Right hindlimb (tissue), 1 donor: Measurements from ENCODE around the gene PDE4B.

Experiments used
- DNase-seq: peaks from one replicate; pipeline ENCODE4 v3.0.0-alpha.2; 2018

Gene PDE4B

DNA sequence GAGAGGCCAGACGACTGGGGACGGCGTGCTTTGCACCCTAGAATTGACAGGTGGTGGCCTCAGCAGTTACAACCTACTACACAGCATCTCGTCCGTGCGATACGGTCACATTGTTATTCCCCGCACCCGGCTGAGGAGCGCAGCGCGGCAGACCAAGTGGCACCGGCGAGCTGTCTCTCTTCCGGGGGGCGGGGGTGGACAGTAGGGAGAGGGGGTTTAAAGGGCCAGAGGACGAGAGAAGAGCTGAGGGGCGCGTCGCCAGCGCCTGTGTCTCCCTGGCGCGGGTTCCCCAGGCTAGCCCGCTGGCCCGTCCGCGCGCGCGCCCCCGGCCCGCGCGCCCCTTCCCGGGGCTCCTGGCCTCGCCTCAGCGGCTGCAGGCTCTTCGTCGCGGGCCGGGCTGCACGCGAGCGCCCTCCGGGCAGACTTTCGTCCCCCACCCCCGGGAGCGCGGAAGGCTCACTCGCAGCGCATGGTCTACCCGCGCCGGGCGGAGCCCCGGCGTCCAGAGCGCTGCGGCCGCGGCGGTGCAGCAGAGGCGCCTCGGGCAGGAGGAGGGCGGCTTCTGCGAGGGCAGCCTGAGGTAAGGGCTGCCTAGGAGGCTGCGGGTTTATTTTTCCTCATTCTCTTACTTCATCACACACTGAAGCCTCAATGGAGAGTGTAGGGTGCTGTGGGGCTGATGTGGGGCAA is at the start of gene PDE4B:
Gene PDE4B (plus strand): TSS at position 227 of the 690 bp plus-strand sequence.
- DNase-seq, result no peak

DNA sequence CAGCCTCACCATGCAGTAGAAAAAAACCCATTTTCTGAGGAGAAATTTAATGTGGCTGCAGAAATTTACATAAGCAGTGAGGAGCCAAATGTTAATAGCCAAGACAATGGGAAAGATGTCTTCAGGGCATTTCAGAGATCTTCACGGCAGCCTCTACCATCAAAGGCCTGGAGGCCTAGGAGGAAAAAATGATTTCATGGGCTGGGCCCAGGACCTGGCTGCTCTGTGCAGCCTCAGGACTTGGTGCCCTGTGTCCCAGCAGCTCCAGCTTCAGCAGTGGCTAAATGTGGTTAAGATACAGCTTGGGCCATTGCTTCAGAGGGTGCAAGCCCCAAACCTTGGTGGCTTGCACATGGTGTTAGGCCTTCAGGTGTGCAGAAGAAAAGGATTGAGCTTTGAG is 48.0 kb upstream of the PDE4B start:
- DNase-seq, result no peak

DNA sequence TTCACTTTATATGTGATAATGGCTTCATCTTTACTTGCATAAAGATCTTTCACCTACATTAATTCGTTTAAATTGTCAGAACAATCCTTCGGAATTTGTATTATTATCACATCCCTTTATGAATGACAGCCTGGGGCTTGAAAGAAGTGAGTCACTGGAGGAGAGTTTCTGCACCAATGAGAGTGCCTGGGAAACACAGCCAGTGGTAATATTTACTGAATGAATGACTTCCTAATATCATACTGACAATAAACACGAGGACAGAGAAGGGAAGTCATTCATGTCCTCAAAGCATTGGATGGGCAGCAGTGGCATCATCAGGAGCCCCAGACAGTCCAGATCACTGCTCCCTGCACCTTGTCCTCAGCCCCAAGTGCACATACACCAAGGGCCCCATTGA is 40.7 kb upstream of the PDE4B start:
- no peak for DNase-seq

DNA sequence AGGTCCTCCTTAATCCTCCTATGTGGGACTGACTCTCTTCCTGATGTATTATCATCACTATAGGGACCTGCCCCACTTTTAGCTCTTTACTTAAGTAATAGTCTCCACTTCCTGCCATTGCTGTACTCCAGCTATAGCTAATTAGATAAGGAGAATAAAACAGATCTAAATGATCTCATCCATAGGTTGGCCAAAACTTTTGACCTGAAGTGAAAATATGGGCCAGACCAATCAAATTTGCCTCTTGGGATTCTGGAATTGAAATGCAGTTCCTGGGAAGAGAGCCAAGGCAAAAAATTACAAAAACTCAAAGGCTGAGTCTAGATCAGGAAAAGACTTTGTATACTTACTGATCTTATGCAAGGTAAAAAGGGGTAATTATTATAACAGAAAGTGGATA is 36.1 kb upstream of the PDE4B start:
- DNase-seq, result no peak

DNA sequence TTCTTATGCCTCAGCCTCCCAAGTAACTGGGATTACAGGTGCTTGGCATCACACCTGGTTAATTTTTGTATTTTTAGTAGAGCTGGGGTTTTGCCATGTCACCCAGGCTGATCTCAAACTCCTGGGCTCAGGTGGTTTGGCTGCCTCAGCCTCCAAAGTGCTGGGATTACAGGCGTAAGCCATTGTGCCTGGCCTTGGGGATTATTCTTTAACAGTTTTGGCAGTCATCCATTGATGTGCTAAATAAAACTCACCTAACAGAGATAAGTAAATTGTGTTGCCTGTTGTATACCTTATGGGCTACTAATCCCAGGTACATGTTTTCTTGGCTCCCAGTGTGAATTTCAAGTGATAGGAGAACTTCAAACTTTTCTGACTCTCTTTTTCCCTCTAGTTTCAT is 35.2 kb upstream of the PDE4B start:
- no peak for DNase-seq

GRCh38 chr1:65758128-65758527 is 34.6 kb upstream of the PDE4B start:
- no peak for DNase-seq

- no peak for DNase-seq
Measured at GRCh38 chr1:65759516-65759915, 33.2 kb upstream of the PDE4B start.

DNA sequence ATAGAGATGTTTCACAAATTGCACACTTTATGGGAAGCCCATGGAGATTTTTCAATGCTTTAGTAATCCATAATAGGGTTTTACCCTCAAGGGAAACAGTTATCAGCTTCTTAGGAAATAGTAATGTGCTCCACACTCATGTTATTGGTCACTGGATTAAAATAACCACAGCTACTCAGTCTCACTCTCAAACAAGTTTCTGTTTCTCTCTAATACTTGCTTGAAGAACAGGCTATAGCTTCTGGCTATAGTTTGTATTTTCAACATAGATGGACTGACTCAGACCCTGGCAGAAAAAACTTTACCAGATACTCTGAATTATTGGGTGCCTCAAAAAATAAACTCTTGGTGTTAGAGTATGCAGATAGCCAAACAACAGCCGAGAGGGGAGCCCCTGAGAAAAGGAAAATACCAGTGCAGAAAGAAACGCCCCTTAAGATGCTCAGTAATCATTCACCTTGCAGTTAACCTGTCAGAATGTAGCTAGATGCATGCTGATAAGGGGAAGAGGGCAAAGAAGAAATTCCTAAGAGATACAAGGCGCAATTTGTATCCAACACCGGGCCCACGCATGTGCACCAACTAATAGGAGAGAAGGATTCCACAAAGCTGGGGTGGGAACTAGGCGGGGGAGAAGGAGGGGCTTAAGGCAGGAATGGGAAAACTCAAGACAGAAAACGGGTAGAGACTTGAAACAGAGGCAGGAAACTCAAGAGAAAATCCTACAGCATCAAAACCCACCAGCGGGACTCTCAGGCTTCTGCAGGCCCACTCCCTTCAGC is 30.4 kb upstream of the PDE4B start:
- DNase-seq, result no peak

DNA sequence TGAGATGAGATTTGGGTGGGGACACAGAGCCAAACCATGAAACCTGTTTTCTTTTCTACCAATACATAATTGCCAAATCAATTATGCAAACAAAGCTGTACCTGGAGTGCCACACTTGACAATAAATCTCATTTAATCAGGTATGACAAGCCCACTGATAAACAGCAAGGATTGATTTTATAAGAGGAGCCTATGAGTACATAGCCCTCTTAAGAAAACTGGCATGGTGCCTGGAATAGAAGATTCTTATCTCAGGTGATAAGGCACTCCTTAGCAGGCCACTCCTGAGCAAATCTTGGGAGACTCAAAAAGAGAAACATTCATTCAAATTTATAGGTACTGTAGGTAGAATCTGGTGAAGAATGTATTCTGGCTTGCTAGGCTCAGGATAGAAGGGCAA is 28.6 kb upstream of the PDE4B start:
- no peak for DNase-seq

DNA sequence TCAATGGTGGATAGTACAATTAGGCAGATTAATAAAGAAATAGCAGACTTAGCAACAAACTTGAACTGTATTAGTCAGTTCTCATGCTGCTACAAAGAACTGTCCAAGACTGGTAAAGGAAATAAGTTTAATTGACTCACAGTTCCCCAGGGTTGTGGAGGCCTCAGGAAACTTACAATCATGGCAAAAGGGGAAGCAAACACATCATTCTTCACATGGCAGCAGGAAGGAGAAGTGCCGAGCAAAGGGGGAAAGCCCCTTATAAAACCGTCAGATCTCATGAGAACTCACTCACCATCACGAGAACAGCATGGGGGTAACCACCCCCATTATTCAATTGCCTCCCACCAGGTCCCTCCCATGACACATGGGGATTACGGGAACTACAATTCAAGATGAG is 27.1 kb upstream of the PDE4B start:
- no peak for DNase-seq

GRCh38 chr1:65769636-65770035 is 23.1 kb upstream of the PDE4B start:
- DNase-seq, result no peak

- DNase-seq, result no peak
Measured at GRCh38 chr1:65772607-65773006, 20.1 kb upstream of the PDE4B start.

- no peak for DNase-seq
Measured at GRCh38 chr1:65773391-65774123, 19.1 kb upstream of the PDE4B start.

GRCh38 chr1:65788762-65789161 is 3.9 kb upstream of the PDE4B start:
- DNase-seq, result no peak

GRCh38 chr1:65791396-65791795 is 1.3 kb upstream of the PDE4B start:
- DNase-seq, result no peak

- DNase-seq, result no peak
Measured at GRCh38 chr1:65791801-65792668, 660 bp upstream of the PDE4B start.

DNA sequence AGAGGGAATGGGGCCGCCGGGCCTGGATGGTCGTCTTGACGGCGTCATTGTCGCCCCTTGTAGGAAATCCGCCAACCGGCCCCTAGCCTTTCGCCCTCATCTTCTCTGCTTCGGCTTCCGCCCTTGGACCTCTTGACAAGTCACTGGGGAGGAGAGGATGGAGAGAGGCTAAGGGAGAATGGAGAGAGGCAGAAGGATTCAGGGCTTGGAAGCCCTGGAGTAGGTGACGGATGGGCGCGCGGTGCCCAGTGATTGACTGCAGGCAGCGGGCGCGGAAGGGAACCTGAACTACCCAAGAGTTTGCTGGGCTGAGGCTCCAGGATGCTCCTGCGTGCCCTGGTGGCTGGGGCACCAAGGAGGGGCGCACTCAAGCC is 651 bp downstream of the PDE4B start:
- no peak for DNase-seq

- no peak for DNase-seq
Measured at GRCh38 chr1:65795311-65795710, 2.6 kb downstream of the PDE4B start.

DNA sequence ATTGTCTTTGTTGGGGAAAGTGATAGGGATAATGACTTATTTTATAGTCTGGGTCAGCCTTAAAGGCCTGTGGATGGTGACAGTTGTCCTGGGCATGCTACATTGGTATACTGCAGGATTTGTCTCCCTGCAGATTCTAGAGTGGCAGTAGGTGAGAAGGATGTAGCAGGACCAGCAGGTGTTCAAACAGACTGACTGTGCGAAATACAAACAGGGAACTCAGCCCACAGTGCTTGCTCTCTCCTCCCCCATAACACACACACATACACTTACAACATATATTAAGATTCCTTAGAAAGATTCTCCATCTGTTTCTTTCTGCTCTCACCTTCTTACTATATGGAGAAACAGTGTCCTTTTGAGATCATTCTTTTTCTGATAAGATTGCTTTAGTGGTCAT is 6.9 kb downstream of the PDE4B start:
- no peak for DNase-seq

DNA sequence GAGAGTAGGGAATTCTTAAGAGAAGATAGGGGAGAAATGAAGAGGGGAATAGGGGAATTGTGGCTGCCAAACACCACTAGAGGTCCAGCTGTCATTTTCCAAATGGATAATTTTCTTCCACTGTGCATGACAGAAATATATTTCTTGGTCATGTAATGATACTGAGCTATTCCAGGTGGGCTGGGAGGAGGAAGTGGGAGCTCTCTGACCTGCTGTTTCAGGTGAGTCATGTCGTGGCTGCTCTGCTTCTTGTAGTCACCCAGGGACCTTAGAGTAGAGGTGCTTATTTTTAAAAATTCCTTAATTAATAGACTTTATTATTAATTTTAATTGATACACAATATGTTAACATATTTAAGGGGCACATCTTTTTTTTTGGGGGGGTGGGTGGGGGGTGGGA is 11.9 kb downstream of the PDE4B start:
- DNase-seq, result no peak

DNA sequence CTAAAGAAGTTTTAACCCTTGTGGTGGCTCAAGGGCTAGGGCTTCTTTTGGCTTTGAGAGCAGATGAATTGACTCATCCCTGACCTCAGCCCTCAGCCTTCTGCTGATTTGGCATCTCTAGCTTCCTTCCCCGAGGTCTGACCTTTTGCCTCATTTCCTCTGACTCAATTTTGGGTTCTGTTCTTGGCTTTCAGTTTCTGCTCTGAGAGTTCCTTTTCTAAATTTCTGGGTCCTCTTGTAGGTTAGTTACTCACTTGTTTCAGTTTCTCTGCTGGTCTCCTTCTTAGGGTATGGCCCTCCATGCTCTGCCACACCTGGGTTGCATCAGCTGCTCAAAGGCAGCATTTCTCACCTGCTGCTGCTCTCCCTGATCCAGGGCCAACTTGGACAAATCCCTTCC is 19.4 kb downstream of the PDE4B start:
- no peak for DNase-seq

GRCh38 chr1:65813956-65814355 is 21.3 kb downstream of the PDE4B start:
- no peak for DNase-seq

- no peak for DNase-seq
Measured at GRCh38 chr1:65814752-65815151, 22.1 kb downstream of the PDE4B start.
